K562 (cell line): ENCODE results near the gene DEDD. TPM values are rescaled to one million over a fixed set of nuclear protein-coding genes. Genes with fewer than 3 reads are reported as not detected.
A peak's percentile ranks its signal among the peaks of the same experiment; 100 is the strongest.

ENCODE experiments used
- ATAC-seq: fragments of 200-7000 bp; cut with Tn5 transposase; 3 replicates; pipeline ENCODE4 v1.9.1; 2020; ENCODE audit warnings: moderate library complexity
- BruUV-seq: library from RNA; stranded (reverse); fragments of 400-500 nt; replicated peaks from 2 replicates; lab custom pipeline; 2021; lab: Mats Ljungman, UMichigan
- CTCF ChIA-PET: fragments of 300-600 bp; formaldehyde crosslinking; extraction: SDS; loops from one replicate; lab custom pipeline; 2021; ENCODE audit warnings: low intra/inter-chr PET ratio; lab: Yijun Ruan, JAX
- POLR2A ChIA-PET: fragments of 300-600, 350-650 bp; sonication (Branson Sonifier 250); formaldehyde crosslinking; extraction: SDS; loops from one replicate; lab custom pipeline; 2021; ENCODE audit warnings: antibody characterized with exemption, inconsistent platforms; lab: Yijun Ruan, JAX
- DNase-seq, 4 experiments: peaks; one replicate each; pipeline versions ENCODE4 v3.0.0 to v3.0.0-alpha.2; 2011 to 2018; ENCODE audit warnings: low spot score in 3 of 4, mixed read lengths in 3 of 4; ENCODE audit errors: extremely low read depth in 1 of 4
- FAIRE-seq: peaks from 2 replicates; lab custom pipeline; 2011; peaks lifted over from hg19 to GRCh38; lab: Jason Lieb, UNC
- H2AFZ ChIP-seq: 2 replicates; pipeline ENCODE4 v1.6.0; 2011; ENCODE audit warnings: low read depth, low read length, control low read depth, inconsistent platforms
- H3K27ac ChIP-seq: fragments of 200-600 bp; 3 replicates; pipeline ENCODE4 v1.8.0; 2011; ENCODE audit warnings: low read depth, mild to moderate bottlenecking, control low read depth, inconsistent platforms, low read length, moderate library complexity, mixed read lengths; ENCODE audit errors: extremely low read depth
- H3K27me3 ChIP-seq, 2 experiments: fragments of 300-600 bp in 1 of 2; 2 replicates in 1 of 2; 3 replicates in 1 of 2; pipeline versions ENCODE4 v1.6.0 to v1.8.0; 2011; ENCODE audit warnings: inconsistent platforms in 2 of 2, low read length in 2 of 2, mild to moderate bottlenecking in 1 of 2, mixed read lengths in 1 of 2, moderate library complexity in 1 of 2; ENCODE audit not compliant: control insufficient read depth in 2 of 2, insufficient read depth in 2 of 2
- H3K36me3 ChIP-seq: fragments of 300-600 bp; 3 replicates; pipeline ENCODE4 v1.8.0; 2011; ENCODE audit warnings: mild to moderate bottlenecking, low read length, inconsistent platforms; ENCODE audit not compliant: control insufficient read depth, insufficient read depth
- H3K4me1 ChIP-seq, 2 experiments: fragments of 200-600 bp in 1 of 2; replicated peaks in 1 of 2; 2 replicates in 1 of 2; 3 replicates in 1 of 2; pipeline versions ENCODE4 v1.5.1 to v1.8.0; 2011; ENCODE audit warnings: inconsistent platforms in 2 of 2, low read length in 2 of 2, mild to moderate bottlenecking in 1 of 2, mixed read lengths in 1 of 2, moderate library complexity in 1 of 2; ENCODE audit not compliant: control insufficient read depth in 2 of 2, insufficient read depth in 2 of 2
- H3K4me2 ChIP-seq: 2 replicates; pipeline ENCODE4 v1.6.1; 2011; ENCODE audit warnings: low read length, control low read depth, inconsistent platforms, mixed read lengths; ENCODE audit not compliant: insufficient read depth
- H3K4me3 ChIP-seq: fragments of 200-600 bp; sonication (generic), shearing (Covaris generic); 2 replicates; pipeline ENCODE4 v1.5.1; 2016; ENCODE audit warnings: control low read depth, inconsistent platforms
- H3K79me2 ChIP-seq: fragments of 200-600 bp; 3 replicates; pipeline ENCODE4 v1.8.0; 2011; ENCODE audit warnings: low read length, inconsistent platforms; ENCODE audit not compliant: control insufficient read depth, insufficient read depth
- H3K9ac ChIP-seq, 2 experiments: 2 replicates each; pipeline versions ENCODE4 v1.6.0 to v1.6.1; 2011; ENCODE audit warnings: low read depth in 2 of 2, low read length in 2 of 2, control low read depth in 1 of 2, inconsistent platforms in 1 of 2, mild to moderate bottlenecking in 1 of 2, mixed read lengths in 1 of 2; ENCODE audit not compliant: insufficient read depth in 1 of 2
- H3K9me1 ChIP-seq: one replicate; pipeline ENCODE4 v1.6.0; 2011; ENCODE audit warnings: inconsistent platforms, mild to moderate bottlenecking, low read length, moderate library complexity; ENCODE audit not compliant: control insufficient read depth, insufficient read depth
- H3K9me3 ChIP-seq: replicated peaks from 2 replicates; pipeline ENCODE4 v1.5.1; 2011; ENCODE audit warnings: low read depth, low read length, inconsistent platforms; ENCODE audit not compliant: control insufficient read depth, insufficient read depth
- H4K20me1 ChIP-seq: replicated peaks from 2 replicates; pipeline ENCODE4 v1.6.1; 2011; ENCODE audit warnings: low read length, inconsistent platforms, mixed read lengths; ENCODE audit not compliant: control insufficient read depth, insufficient read depth
- BHLHE40 ChIP-seq: IDR thresholded peaks from 2 replicates; pipeline ENCODE4 v1.6.1; 2011; ENCODE audit warnings: low read length, improper control_type of control experiment
- ETV5 ChIP-seq: sonication (generic); formaldehyde crosslinking; IDR thresholded peaks from 2 replicates; pipeline ENCODE4 v1.4.0; 2020; ENCODE audit warnings: low read depth, mild to moderate bottlenecking, missing genetic modification reagents
- EZH2 ChIP-seq: IDR thresholded peaks from 2 replicates; pipeline ENCODE4 v1.6.1; 2012; ENCODE audit warnings: low read depth, mild to moderate bottlenecking, inconsistent platforms, low read length, borderline replicate concordance
- MXI1 ChIP-seq: IDR thresholded peaks from 2 replicates; pipeline ENCODE4 v1.6.1; 2011; ENCODE audit warnings: low read depth, mild to moderate bottlenecking, improper control_type of control experiment, low read length
- NCOA2 ChIP-seq, 2 experiments: fragments of 450-650 bp; IDR thresholded peaks; 2 replicates each; pipeline ENCODE4 v1.6.1; 2018; ENCODE audit warnings: mild to moderate bottlenecking in 2 of 2, moderate library complexity in 1 of 2; ENCODE audit not compliant: partially characterized antibody in 2 of 2
- PPARD ChIP-seq: fragments of 250-450 bp; sonication (Bioruptor Pico); IDR thresholded peaks from 2 replicates; pipeline ENCODE4 v1.8.0; 2022; ENCODE audit warnings: inconsistent platforms, mild to moderate bottlenecking, moderate library complexity
- PYGO2 ChIP-seq: fragments of 450-650 bp; IDR thresholded peaks from 2 replicates; pipeline ENCODE4 v1.6.1; 2016; ENCODE audit warnings: mild to moderate bottlenecking, missing genetic modification characterization, moderate library complexity, missing compliant biosample characterization
- RBM34 ChIP-seq: fragments of 200-400 bp; formaldehyde crosslinking; IDR thresholded peaks from 2 replicates; pipeline ENCODE4 v1.6.1; 2018; ENCODE audit warnings: low read length, borderline replicate concordance; ENCODE audit not compliant: insufficient read depth
- SNIP1 ChIP-seq: fragments of 450-650 bp; IDR thresholded peaks from 2 replicates; pipeline ENCODE4 v1.7.1; 2017; ENCODE audit warnings: low read depth, mild to moderate bottlenecking
- TSC22D4 ChIP-seq: fragments of 450-650 bp; IDR thresholded peaks from 2 replicates; pipeline ENCODE4 v1.6.1; 2016; ENCODE audit warnings: missing genetic modification characterization, missing biosample characterization, control low read depth
- ZNF134 ChIP-seq: fragments of 250-450 bp; sonication (Bioruptor Pico); conservative IDR thresholded peaks from 2 replicates; pipeline ENCODE4 v1.4.0; 2020
- WGBS: fragments of 100-300 bp; shearing (Covaris generic); methylation state at CpG from one replicate; pipeline ENCODE4 v1.1.6; 2016; ENCODE audit warnings: low coverage, mixed read lengths; ENCODE audit not compliant: insufficient coverage; ENCODE audit errors: missing lambda C conversion rate; 5-methylcytosine and 5-hydroxymethylcytosine counted together
- in situ Hi-C: fragments of 300-500 bp; cut with MboI; formaldehyde crosslinking; loops from 4 replicates; pipeline ENCODE4 v1.15.0; 2018; ENCODE audit warnings: inconsistent platforms, mixed read lengths
- intact Hi-C: fragments of 100-400 bp; cut with micrococcal nuclease; formaldehyde crosslinking; loops from 2 replicates; pipeline ENCODE4 v1.14.2; 2022
- polyA plus RNA-seq, 8 experiments: library from polyadenylated mRNA; depleted of rRNA in 4 of 8; stranded (reverse) in 5 of 8; unstranded in 3 of 8; fragments of >200 nt; fragmentation: Nextera tagmentation in 2 of 8; fragmentation: Illumina TruSeq in 1 of 8; extraction: Ambion mirVana in 2 of 8; extraction: Trizol in 1 of 8; gene quantifications; 2 replicates each; pipeline versions ENCODE4 v1.2.1 to v1.2.3, GENCODE V29; 2011 to 2014; ENCODE audit warnings: inconsistent platforms in 1 of 8, missing spikeins in 1 of 8
- total RNA-seq, 7 experiments: library from RNA; depleted of rRNA in 6 of 7; stranded (reverse); fragments of >200 nt in 6 of 7; fragmentation: Illumina TruSeq in 2 of 7; extraction: Trizol in 2 of 7; gene quantifications; 2 replicates each; pipeline versions ENCODE4 v1.2.1 to v1.2.3, GENCODE V29; 2011 to 2021; ENCODE audit warnings: low replicate concordance in 1 of 7
- TF ChIP-seq, protein P1 (sequence below): sonication (generic); formaldehyde crosslinking; IDR thresholded peaks from 2 replicates; pipeline ENCODE4 v1.8.0; 2022; ENCODE audit warnings: mild to moderate bottlenecking, missing genetic modification reagents, borderline replicate concordance
- TF ChIP-seq, protein P2 (sequence below): fragments of 450-650 bp; IDR thresholded peaks from 2 replicates; pipeline ENCODE4 v1.6.1; 2017; ENCODE audit warnings: antibody characterized with exemption, mild to moderate bottlenecking
- TF ChIP-seq, protein P3 (sequence below): fragments of 450-650 bp; formaldehyde crosslinking; IDR thresholded peaks from 2 replicates; pipeline ENCODE4 v1.4.0; 2022; ENCODE audit warnings: missing genetic modification characterization
- TF ChIP-seq, protein P4 (sequence below), 2 experiments: fragments of 450-650 bp in 1 of 2; sonication (generic) in 1 of 2; formaldehyde crosslinking; conservative IDR thresholded peaks; 2 replicates each; pipeline versions ENCODE4 v1.4.0 to v1.8.1; 2020 to 2022; ENCODE audit warnings: mild to moderate bottlenecking in 1 of 2, missing genetic modification reagents in 1 of 2

Gene DEDD
- total and polyA plus RNA-seq, 9 of the 15 experiments (the other 6 are each of a cell fraction or from before 2014, with no cell fraction given), result 11.6 to 41.0 (median 16.8) TPM

DNA sequence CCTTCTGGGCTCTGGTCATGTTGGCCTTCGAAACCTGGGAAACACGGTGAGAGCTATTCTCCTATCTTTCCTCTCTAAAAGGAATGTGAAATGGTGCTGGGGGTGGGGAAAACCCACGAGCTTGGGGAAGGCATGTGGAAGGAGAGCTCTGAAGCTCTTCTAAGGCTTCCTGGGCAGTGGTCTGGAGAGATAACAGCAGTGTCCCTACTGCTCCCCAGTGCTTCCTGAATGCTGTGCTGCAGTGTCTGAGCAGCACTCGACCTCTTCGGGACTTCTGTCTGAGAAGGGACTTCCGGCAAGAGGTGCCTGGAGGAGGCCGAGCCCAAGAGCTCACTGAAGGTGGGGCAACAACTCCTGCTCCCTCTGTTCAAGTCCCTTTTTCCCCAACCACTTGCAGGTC is 29.6 kb upstream of the DEDD start:
- H3K4me1 ChIP-seq, result peaks cover 63 to 72% of the 10 kb centered on the region in 2 experiments
- ChIA-PET POLR2A (interaction anchor here (0.6 to 1.7 kb wide), 8 partner anchors 8 to 174 kb away, joined by 3 to 12 read pairs (median 4); partner anchors contain the start of genes DEDD and UFC1), CTCF (no interaction called here)
- no TSS peak for BruUV-seq
- H3K27me3 ChIP-seq, result no peaks in the 10 kb centered on the region
- in situ Hi-C loops (no loop called here), intact Hi-C loops (no loop called here)
- peak overlapping the region; percentile 51 for H2AFZ ChIP-seq
- peak in 3 of 4 experiments; percentile 23 to 90 (median 79) for DNase-seq
- H3K9ac ChIP-seq, result peak overlapping the region; percentile 65 to 88
- H3K9me1 ChIP-seq, result no peaks in the 10 kb centered on the region
- H3K4me2 ChIP-seq, result peak overlapping the region; percentile 83
- no peaks in the 10 kb centered on the region for H3K9me3 ChIP-seq
- H3K27ac ChIP-seq, result peak overlapping the region; percentile 78
- 1% methylated on average over 7 of the region's 7 CpGs for WGBS
- FAIRE-seq, result peak; percentile 96
- peak; percentile 6 for ATAC-seq
- peak overlapping the region; percentile 17 for H3K4me3 ChIP-seq
- H4K20me1 ChIP-seq, result no peaks in the 10 kb centered on the region
- peaks cover 66% of the 10 kb centered on the region for H3K36me3 ChIP-seq
- H3K79me2 ChIP-seq, result peaks cover 59% of the 10 kb centered on the region
- TF ChIP-seq MXI1 (no peak), TSC22D4 (tag) (no peak), ZNF134 (CRISPR knock-in tag) (no peak), PYGO2 (tag) (no peak), SNIP1 (no peak), EZH2 (no peak), PPARD (CRISPR knock-in tag) (no peak), NCOA2 (IDR thresholded peaks at IDR 0.05; ENCODE audit: partially characterized antibody in 2 of 2) (no peak), RBM34 (no peak), BHLHE40 (no peak), ETV5 (CRISPR knock-in tag) (peak; percentile 84; the same call in 1 of the 2 replicates)
- TF ChIP-seq, protein P1, sequence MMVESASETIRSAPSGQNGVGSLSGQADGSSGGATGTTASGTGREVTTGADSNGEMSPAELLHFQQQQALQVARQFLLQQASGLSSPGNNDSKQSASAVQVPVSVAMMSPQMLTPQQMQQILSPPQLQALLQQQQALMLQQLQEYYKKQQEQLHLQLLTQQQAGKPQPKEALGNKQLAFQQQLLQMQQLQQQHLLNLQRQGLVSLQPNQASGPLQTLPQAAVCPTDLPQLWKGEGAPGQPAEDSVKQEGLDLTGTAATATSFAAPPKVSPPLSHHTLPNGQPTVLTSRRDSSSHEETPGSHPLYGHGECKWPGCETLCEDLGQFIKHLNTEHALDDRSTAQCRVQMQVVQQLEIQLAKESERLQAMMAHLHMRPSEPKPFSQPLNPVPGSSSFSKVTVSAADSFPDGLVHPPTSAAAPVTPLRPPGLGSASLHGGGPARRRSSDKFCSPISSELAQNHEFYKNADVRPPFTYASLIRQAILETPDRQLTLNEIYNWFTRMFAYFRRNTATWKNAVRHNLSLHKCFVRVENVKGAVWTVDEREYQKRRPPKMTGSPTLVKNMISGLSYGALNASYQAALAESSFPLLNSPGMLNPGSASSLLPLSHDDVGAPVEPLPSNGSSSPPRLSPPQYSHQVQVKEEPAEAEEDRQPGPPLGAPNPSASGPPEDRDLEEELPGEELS (CRISPR knock-in tag), result no peak
- TF ChIP-seq, protein P2, sequence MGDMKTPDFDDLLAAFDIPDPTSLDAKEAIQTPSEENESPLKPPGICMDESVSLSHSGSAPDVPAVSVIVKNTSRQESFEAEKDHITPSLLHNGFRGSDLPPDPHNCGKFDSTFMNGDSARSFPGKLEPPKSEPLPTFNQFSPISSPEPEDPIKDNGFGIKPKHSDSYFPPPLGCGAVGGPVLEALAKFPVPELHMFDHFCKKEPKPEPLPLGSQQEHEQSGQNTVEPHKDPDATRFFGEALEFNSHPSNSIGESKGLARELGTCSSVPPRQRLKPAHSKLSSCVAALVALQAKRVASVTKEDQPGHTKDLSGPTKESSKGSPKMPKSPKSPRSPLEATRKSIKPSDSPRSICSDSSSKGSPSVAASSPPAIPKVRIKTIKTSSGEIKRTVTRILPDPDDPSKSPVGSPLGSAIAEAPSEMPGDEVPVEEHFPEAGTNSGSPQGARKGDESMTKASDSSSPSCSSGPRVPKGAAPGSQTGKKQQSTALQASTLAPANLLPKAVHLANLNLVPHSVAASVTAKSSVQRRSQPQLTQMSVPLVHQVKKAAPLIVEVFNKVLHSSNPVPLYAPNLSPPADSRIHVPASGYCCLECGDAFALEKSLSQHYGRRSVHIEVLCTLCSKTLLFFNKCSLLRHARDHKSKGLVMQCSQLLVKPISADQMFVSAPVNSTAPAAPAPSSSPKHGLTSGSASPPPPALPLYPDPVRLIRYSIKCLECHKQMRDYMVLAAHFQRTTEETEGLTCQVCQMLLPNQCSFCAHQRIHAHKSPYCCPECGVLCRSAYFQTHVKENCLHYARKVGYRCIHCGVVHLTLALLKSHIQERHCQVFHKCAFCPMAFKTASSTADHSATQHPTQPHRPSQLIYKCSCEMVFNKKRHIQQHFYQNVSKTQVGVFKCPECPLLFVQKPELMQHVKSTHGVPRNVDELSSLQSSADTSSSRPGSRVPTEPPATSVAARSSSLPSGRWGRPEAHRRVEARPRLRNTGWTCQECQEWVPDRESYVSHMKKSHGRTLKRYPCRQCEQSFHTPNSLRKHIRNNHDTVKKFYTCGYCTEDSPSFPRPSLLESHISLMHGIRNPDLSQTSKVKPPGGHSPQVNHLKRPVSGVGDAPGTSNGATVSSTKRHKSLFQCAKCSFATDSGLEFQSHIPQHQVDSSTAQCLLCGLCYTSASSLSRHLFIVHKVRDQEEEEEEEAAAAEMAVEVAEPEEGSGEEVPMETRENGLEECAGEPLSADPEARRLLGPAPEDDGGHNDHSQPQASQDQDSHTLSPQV, result peak; percentile 89
- TF ChIP-seq, protein P3, sequence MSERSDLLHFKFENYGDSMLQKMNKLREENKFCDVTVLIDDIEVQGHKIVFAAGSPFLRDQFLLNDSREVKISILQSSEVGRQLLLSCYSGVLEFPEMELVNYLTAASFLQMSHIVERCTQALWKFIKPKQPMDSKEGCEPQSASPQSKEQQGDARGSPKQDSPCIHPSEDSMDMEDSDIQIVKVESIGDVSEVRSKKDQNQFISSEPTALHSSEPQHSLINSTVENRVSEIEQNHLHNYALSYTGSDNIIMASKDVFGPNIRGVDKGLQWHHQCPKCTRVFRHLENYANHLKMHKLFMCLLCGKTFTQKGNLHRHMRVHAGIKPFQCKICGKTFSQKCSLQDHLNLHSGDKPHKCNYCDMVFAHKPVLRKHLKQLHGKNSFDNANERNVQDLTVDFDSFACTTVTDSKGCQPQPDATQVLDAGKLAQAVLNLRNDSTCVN (CRISPR knock-in tag), result no peak
- TF ChIP-seq, protein P4, sequence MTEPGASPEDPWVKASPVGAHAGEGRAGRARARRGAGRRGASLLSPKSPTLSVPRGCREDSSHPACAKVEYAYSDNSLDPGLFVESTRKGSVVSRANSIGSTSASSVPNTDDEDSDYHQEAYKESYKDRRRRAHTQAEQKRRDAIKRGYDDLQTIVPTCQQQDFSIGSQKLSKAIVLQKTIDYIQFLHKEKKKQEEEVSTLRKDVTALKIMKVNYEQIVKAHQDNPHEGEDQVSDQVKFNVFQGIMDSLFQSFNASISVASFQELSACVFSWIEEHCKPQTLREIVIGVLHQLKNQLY (CRISPR knock-in tag; conservative IDR thresholded peaks at IDR 0.05), result no peak
